Heart left ventricle (tissue), 16 donors: Measurements from ENCODE around the gene TMPRSS4. TPM values are rescaled to one million over a fixed set of nuclear protein-coding genes. Genes with fewer than 3 reads are reported as not detected.

Experiments
- ATAC-seq, 4 donors: fragments of 200-7000 bp; cut with Tn5 transposase; one replicate each; pipeline ENCODE4 v1.9.1; 2020 to 2022; ENCODE audit warnings: moderate library complexity in 4 of 4, mild to moderate bottlenecking in 3 of 4, moderate number of reproducible peaks in 1 of 4
- DNase-seq, 5 donors: peaks; one replicate each; pipeline ENCODE4 v3.0.0-alpha.2; 2020
- H3K27ac ChIP-seq, 12 donors: fragments of 200-600 bp; sonication (generic) in 4 of 12; one replicate each; pipeline versions ENCODE4 v1.5.0 to v1.8.0; 2016 to 2022; ENCODE audit warnings: mild to moderate bottlenecking in 2 of 12
- H3K27me3 ChIP-seq, 9 donors: fragments of 200-600 bp; sonication (generic) in 2 of 9; one replicate each; pipeline versions ENCODE4 v1.5.1 to v1.8.0; 2016 to 2022; ENCODE audit warnings: mild to moderate bottlenecking in 3 of 9
- H3K36me3 ChIP-seq, 9 donors: fragments of 200-600 bp; sonication (generic) in 2 of 9; one replicate each; pipeline versions ENCODE4 v1.5.0 to v1.8.0; 2018 to 2022; ENCODE audit warnings: mild to moderate bottlenecking in 2 of 9
- H3K4me1 ChIP-seq, 12 donors: fragments of 200-600 bp; sonication (generic) in 4 of 12; one replicate each; pipeline versions ENCODE4 v1.5.0 to v1.8.0; 2016 to 2022; ENCODE audit warnings: mild to moderate bottlenecking in 3 of 12
- H3K4me3 ChIP-seq, 12 donors: fragments of 200-600 bp; sonication (generic) in 4 of 12; one replicate each; pipeline versions ENCODE4 v1.5.0 to v1.8.0; 2017 to 2022; ENCODE audit warnings: mild to moderate bottlenecking in 9 of 12, moderate library complexity in 4 of 12
- H3K9me3 ChIP-seq, 12 donors: fragments of 200-600 bp; sonication (generic) in 4 of 12; one replicate each; pipeline versions ENCODE4 v1.5.0 to v1.8.0; 2016 to 2022; ENCODE audit warnings: mild to moderate bottlenecking in 1 of 12
- CTCF ChIP-seq, 12 donors: fragments of 200-600 bp; sonication (generic) in 4 of 12; IDR thresholded peaks; one replicate each; pipeline versions ENCODE4 v1.5.0 to v1.8.0; 2018 to 2022; ENCODE audit warnings: antibody characterized with exemption in 12 of 12, mild to moderate bottlenecking in 5 of 12
- POLR2A ChIP-seq, 2 donors: fragments of 450-650 bp; IDR thresholded peaks; one replicate each; pipeline ENCODE4 v1.6.1; 2017; ENCODE audit warnings: antibody characterized with exemption in 2 of 2, mild to moderate bottlenecking in 2 of 2, moderate library complexity in 2 of 2
- WGBS, 4 donors: extraction: QIAGEN DNeasy Blood & Tissue Kit in 2 of 4; methylation state at CpG; one replicate each; pipeline versions ENCODE4 v1.1.5 to v1.1.7; 2013 to 2018; 5-methylcytosine and 5-hydroxymethylcytosine counted together
- intact Hi-C, 10 donors: fragments of 100-400 bp; cut with DNase I; formaldehyde crosslinking; loops; one replicate each; pipeline versions ENCODE4 v1.11.1 to v1.14.2; 2022
- polyA plus RNA-seq, 2 donors: library from polyadenylated mRNA; stranded (reverse); fragments of 200-250 nt; gene quantifications; one replicate each; pipeline ENCODE4 v1.2.3, GENCODE V29; 2013
- total RNA-seq, 9 donors: library from RNA; depleted of rRNA in 2 of 9; stranded (reverse); fragments of >200 nt in 2 of 9; fragmentation: NEBNext Ultra II Directional in 3 of 9; extraction: Animal tissue kit (Norgen Biotek cat#: 25700) in 3 of 9; gene quantifications; one replicate each; pipeline versions ENCODE4 v1.1.0 to v1.2.4, GENCODE V29; 2016 to 2023
- donor health status: ischemic (EF 13 %, LVEDD 7.1; RV severe dilation, severe dysfunction).
- donor health status: healthy with polysubstance abuse.
- donor health status: DM: no; HTN: yes; CAD: no.
- donor health status: DM: no; HTN: no; CAD: no.
- donor health status: ischemic (EF 25% LVEDD 6.9; RV normal size, moderate dysfunction).
- donor health status: ischemic (EF 25% LVEDD 5.7; RV mildly dilated, moderate dysfunction).
- donor health status: healthy.
- donor health status: DM: yes; HTN: yes; CAD: no.
- donor health status: ischemic (EF 35%, LVEDD 5.7; RV mildly dilated, moderate dysfunction).
- donor health status: nonischemic (EF 11% LVEDD 7.7; RV severe dilation, severe dysfunction).
- donor health status: DM: yes; HTN: yes; CAD: no.
- donor health status: PGD.
- donor health status: ischemic (EF 29% LVEDD 5.4; RV normal size, mild dysfunction).
- donor health status: nonischemic (EF 23%, LVEDD 6.1; RV moderate dilation, normal function).

Gene TMPRSS4
- total and polyA plus RNA-seq, 11 donors, result 0.13 to 0.39 (median 0.29) TPM; not detected in 7

GRCh38 chr11:118086913-118087768, 10.3 kb downstream of the TMPRSS4 start, which contains the start of gene SMIM35:
Gene SMIM35, minus strand, starts transcription at chr11:118086963. Its CDS starts 206 bp downstream, at chr11:118086757.
- no peak for DNase-seq
- 65 to 86% (median 72%) methylated on average over 5 of the region's 5 CpGs for WGBS, 4 donors

GRCh38 chr11:118087931-118088330, 11.1 kb downstream of the TMPRSS4 start:
- no peaks in the 10 kb centered on the region for H3K36me3 ChIP-seq
- 89 to 96% (median 92%) methylated on average over 6 of the region's 6 CpGs for WGBS, 4 donors
- DNase-seq (no peak), ATAC-seq (no peak)
- H3K4me3 ChIP-seq, result no peak overlapping the region
- no peaks in the 10 kb centered on the region for H3K27me3 ChIP-seq
- H3K27ac ChIP-seq, result peak overlapping the region in 1 of 12 donors; percentile 70
- TF ChIP-seq POLR2A (IDR thresholded peaks at IDR 0.05) (no peak), CTCF (IDR thresholded peaks at IDR 0.05) (no peak)
- intact Hi-C loops, result no loop called here
- H3K4me1 ChIP-seq, result peaks cover 0 to 39% (median 16%) of the 10 kb centered on the region in 12 donors
- H3K9me3 ChIP-seq, result peaks cover 0 to 12% (median 0%) of the 10 kb centered on the region in 12 donors

More at GRCh38 chr11:118086913-118087768, 10.3 kb downstream of the TMPRSS4 start, which contains the start of gene SMIM35:
- Histone ChIP-seq H3K27me3 (no peaks in the 10 kb centered on the region), H3K27ac (peak within 1 kb of the TSS in 1 of 12 donors; percentile 70), H3K4me1 (peaks cover 0 to 43% (median 18%) of the 10 kb centered on the region in 12 donors), H3K36me3 (no peaks in the 10 kb centered on the region), H3K4me3 (no peak within 1 kb of the TSS), H3K9me3 (peaks cover 0 to 12% (median 0%) of the 10 kb centered on the region in 12 donors)
- no peak for ATAC-seq
- intact Hi-C loops, result no loop called here
- TF ChIP-seq POLR2A (IDR thresholded peaks at IDR 0.05) (no peak), CTCF (IDR thresholded peaks at IDR 0.05) (no peak)

DNA sequence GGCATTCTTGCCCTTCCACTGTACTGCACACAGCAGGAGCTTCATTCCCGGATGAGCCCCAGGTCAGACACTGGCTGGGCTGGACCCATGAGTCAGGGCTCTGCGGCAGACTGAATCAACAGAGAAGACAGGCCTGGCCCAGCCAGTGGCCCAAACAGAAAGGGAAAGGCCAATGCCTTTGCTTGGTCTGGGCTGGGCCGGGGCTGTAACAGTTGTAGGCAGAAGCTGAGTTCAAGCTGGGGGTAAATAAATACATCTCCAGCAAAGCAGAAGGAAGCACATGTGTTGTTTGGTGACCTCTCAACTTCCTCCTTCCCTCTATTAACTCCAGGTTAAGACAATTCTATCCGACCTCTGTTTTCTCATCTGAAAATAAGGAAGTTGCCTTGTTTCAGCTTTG, 11.7 kb downstream of the TMPRSS4 start:
- whole genome bisulfite sequencing, 4 donors, result 47 to 71% (median 64%) methylated on average over 4 of the region's 4 CpGs
- ATAC-seq, result peak in 3 of 4 donors; percentile 26 to 58 (median 50)
- Histone ChIP-seq H3K27me3 (no peaks in the 10 kb centered on the region), H3K9me3 (peaks cover 0 to 12% (median 0%) of the 10 kb centered on the region in 12 donors), H3K4me3 (no peak overlapping the region), H3K36me3 (no peaks in the 10 kb centered on the region), H3K27ac (peak overlapping the region in 2 of 12 donors; percentile 13 to 70), H3K4me1 (peaks cover 0 to 33% (median 12%) of the 10 kb centered on the region in 12 donors)
- intact Hi-C loops, result no loop called here
- DNase-seq, result peak in 4 of 5 donors; percentile 29 to 74 (median 42)
- TF ChIP-seq CTCF (IDR thresholded peaks at IDR 0.05) (no peak), POLR2A (IDR thresholded peaks at IDR 0.05) (no peak)

DNA sequence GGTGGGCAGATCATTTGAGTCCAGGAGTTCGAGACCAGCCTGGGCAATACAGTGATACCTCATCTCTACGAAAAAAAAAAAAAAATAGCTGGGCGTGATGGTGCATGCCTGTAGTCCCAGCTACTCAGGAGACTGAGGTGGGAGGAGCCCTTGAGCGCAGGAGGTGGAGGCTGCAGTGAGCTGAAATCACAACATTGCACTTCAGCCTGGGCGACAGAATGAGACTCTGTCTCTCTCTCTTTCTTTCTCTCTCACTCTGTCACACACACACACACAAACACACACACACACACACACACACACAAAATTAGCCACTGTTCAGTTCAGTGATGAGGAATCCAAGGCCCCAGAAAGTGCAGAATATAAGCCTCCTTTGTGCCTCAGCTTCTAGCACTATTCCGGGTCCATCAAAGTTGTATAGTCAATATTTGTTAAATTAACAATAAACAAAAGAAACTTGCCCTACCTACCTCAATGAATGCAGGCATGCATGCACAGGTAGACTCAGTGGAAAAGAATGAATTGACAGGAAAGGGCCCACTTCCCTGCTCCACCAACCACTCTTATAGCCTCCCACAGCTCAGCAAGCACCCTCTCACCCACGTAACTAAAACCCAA, 13.8 kb downstream of the TMPRSS4 start:
- intact Hi-C loops, result no loop called here
- 77 to 86% (median 85%) methylated on average over 7 of the region's 7 CpGs for WGBS, 4 donors
- TF ChIP-seq CTCF (IDR thresholded peaks at IDR 0.05) (no peak), POLR2A (IDR thresholded peaks at IDR 0.05) (no peak)
- peaks cover 0 to 18% (median 0%) of the 10 kb centered on the region in 12 donors for H3K4me1 ChIP-seq
- no peaks in the 10 kb centered on the region for H3K36me3 ChIP-seq
- H3K4me3 ChIP-seq, result no peak overlapping the region
- H3K27ac ChIP-seq, result no peak overlapping the region
- H3K9me3 ChIP-seq, result peaks cover 0 to 12% (median 0%) of the 10 kb centered on the region in 12 donors
- DNase-seq, result no peak
- no peaks in the 10 kb centered on the region for H3K27me3 ChIP-seq
- no peak for ATAC-seq
